ENCODE measurements around the gene ORAI3.

DNA sequence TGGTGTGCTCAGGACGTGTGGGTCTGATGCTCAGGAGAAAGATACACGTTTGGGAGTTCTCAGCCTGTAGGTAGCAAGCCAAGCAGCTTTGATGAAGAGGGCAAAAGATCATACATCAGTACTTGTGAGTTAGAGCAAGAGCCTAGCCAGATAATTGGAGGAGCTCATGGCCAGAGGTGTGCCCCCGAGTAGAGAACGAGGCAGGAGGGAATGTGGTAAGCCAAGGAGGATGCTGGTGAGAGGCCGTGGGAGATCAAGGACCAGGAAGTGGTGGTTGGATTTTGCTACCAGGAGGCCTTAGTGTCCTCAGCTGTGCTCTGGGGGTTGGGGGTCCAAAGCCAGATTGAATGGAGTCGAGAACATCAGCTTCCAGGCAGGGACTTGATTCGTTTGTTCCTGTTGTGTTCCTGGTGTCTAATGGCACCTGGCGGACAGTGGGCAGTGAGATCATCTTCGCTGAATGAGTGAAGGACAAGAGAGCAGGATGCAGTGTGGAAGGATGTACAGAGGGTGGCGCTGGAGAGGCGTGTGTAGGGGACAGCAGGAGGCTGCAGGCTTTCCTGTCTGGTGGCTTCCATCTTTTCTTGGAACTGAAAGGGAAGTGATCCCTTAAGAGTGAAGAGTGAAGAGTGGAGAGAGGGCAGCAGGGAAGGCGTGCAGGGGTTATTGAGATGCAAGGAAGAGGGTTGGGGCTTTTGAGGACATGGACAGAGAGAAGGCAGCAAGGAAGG lies 13.9 kb upstream of the ORAI3 start:
- no peak for TF ChIP-seq NFIC (IDR thresholded peaks at IDR 0.05; ENCODE audit: low read length)
- TF ChIP-seq SMC3 (IDR thresholded peaks at IDR 0.05; ENCODE audit: low read length): peak; percentile 74
- no peak for TF ChIP-seq KDM5B (CRISPR knock-in tag; IDR thresholded peaks at IDR 0.05; ENCODE audit: borderline replicate concordance)
- no peak for TF ChIP-seq POLR2AphosphoS2 (IDR thresholded peaks at IDR 0.05; ENCODE audit: low read depth, low read length)
- TF ChIP-seq GATAD1 (CRISPR knock-in tag; IDR thresholded peaks at IDR 0.05): 0 out of 2 replicates have a peak, but pooled peaks have one; percentile 38
- TF ChIP-seq HIVEP1 (CRISPR knock-in tag; IDR thresholded peaks at IDR 0.05): no peak
- TF ChIP-seq, protein P1, sequence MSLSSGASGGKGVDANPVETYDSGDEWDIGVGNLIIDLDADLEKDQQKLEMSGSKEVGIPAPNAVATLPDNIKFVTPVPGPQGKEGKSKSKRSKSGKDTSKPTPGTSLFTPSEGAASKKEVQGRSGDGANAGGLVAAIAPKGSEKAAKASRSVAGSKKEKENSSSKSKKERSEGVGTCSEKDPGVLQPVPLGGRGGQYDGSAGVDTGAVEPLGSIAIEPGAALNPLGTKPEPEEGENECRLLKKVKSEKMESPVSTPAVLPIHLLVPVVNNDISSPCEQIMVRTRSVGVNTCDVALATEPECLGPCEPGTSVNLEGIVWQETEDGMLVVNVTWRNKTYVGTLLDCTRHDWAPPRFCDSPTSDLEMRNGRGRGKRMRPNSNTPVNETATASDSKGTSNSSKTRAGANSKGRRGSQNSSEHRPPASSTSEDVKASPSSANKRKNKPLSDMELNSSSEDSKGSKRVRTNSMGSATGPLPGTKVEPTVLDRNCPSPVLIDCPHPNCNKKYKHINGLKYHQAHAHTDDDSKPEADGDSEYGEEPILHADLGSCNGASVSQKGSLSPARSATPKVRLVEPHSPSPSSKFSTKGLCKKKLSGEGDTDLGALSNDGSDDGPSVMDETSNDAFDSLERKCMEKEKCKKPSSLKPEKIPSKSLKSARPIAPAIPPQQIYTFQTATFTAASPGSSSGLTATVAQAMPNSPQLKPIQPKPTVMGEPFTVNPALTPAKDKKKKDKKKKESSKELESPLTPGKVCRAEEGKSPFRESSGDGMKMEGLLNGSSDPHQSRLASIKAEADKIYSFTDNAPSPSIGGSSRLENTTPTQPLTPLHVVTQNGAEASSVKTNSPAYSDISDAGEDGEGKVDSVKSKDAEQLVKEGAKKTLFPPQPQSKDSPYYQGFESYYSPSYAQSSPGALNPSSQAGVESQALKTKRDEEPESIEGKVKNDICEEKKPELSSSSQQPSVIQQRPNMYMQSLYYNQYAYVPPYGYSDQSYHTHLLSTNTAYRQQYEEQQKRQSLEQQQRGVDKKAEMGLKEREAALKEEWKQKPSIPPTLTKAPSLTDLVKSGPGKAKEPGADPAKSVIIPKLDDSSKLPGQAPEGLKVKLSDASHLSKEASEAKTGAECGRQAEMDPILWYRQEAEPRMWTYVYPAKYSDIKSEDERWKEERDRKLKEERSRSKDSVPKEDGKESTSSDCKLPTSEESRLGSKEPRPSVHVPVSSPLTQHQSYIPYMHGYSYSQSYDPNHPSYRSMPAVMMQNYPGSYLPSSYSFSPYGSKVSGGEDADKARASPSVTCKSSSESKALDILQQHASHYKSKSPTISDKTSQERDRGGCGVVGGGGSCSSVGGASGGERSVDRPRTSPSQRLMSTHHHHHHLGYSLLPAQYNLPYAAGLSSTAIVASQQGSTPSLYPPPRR (CRISPR knock-in tag; IDR thresholded peaks at IDR 0.05; ENCODE audit: borderline replicate concordance): no peak
- no peak for TF ChIP-seq ZSCAN9 (CRISPR knock-in tag; IDR thresholded peaks at IDR 0.05; ENCODE audit: borderline replicate concordance)
- TF ChIP-seq HDAC2 (CRISPR knock-in tag; IDR thresholded peaks at IDR 0.05): no peak
- TF ChIP-seq CBX5 (CRISPR knock-in tag; IDR thresholded peaks at IDR 0.05; ENCODE audit: borderline replicate concordance): no peak
- TF ChIP-seq, protein P2, sequence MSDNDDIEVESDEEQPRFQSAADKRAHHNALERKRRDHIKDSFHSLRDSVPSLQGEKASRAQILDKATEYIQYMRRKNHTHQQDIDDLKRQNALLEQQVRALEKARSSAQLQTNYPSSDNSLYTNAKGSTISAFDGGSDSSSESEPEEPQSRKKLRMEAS (IDR thresholded peaks at IDR 0.05): no peak
- TF ChIP-seq, protein P3, sequence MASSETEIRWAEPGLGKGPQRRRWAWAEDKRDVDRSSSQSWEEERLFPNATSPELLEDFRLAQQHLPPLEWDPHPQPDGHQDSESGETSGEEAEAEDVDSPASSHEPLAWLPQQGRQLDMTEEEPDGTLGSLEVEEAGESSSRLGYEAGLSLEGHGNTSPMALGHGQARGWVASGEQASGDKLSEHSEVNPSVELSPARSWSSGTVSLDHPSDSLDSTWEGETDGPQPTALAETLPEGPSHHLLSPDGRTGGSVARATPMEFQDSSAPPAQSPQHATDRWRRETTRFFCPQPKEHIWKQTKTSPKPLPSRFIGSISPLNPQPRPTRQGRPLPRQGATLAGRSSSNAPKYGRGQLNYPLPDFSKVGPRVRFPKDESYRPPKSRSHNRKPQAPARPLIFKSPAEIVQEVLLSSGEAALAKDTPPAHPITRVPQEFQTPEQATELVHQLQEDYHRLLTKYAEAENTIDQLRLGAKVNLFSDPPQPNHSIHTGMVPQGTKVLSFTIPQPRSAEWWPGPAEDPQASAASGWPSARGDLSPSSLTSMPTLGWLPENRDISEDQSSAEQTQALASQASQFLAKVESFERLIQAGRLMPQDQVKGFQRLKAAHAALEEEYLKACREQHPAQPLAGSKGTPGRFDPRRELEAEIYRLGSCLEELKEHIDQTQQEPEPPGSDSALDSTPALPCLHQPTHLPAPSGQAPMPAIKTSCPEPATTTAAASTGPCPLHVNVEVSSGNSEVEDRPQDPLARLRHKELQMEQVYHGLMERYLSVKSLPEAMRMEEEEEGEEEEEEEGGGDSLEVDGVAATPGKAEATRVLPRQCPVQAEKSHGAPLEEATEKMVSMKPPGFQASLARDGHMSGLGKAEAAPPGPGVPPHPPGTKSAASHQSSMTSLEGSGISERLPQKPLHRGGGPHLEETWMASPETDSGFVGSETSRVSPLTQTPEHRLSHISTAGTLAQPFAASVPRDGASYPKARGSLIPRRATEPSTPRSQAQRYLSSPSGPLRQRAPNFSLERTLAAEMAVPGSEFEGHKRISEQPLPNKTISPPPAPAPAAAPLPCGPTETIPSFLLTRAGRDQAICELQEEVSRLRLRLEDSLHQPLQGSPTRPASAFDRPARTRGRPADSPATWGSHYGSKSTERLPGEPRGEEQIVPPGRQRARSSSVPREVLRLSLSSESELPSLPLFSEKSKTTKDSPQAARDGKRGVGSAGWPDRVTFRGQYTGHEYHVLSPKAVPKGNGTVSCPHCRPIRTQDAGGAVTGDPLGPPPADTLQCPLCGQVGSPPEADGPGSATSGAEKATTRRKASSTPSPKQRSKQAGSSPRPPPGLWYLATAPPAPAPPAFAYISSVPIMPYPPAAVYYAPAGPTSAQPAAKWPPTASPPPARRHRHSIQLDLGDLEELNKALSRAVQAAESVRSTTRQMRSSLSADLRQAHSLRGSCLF (CRISPR knock-in tag; IDR thresholded peaks at IDR 0.05; ENCODE audit: borderline replicate concordance): no peak
